Measurements from ENCODE around the gene MRPS34.

DNA sequence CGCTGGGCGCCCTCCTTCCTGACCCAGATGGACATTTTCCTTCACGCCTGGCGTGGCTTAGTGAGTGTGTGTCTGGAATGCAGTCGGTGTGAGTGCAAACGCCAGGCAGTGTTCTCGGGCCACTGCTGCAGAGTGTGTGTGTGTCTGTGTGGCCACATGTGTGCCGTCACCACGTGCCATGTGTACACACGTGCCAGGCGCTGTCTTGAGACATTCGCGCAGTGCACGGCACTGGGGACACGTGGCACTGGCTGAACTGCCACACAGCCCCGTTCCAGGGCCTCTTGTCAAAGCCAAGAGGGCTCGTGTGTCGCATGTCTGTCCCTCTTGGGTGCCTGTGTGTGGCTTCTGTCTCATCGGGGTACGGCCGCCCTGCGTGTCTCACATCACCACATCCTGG is 38.1 kb downstream of the MRPS34 start:
- TF ChIP-seq, protein P1, sequence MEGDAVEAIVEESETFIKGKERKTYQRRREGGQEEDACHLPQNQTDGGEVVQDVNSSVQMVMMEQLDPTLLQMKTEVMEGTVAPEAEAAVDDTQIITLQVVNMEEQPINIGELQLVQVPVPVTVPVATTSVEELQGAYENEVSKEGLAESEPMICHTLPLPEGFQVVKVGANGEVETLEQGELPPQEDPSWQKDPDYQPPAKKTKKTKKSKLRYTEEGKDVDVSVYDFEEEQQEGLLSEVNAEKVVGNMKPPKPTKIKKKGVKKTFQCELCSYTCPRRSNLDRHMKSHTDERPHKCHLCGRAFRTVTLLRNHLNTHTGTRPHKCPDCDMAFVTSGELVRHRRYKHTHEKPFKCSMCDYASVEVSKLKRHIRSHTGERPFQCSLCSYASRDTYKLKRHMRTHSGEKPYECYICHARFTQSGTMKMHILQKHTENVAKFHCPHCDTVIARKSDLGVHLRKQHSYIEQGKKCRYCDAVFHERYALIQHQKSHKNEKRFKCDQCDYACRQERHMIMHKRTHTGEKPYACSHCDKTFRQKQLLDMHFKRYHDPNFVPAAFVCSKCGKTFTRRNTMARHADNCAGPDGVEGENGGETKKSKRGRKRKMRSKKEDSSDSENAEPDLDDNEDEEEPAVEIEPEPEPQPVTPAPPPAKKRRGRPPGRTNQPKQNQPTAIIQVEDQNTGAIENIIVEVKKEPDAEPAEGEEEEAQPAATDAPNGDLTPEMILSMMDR (conservative IDR thresholded peaks at IDR 0.05; ENCODE audit: low read depth, low read length) = no peak
- TF ChIP-seq EZH2 (IDR thresholded peaks at IDR 0.05; ENCODE audit: borderline replicate concordance, low read depth, low read length, poor library complexity, severe bottlenecking) = no peak
